Activated T-helper 1 cell treated with anti-CD3 and anti-CD28 coated beads, Interleukin-12 subunit alpha, Interleukin-12 subunit beta, Interleukin-2, Interleukin-4 antibody, amounts not matched to agents 30 ng/mL and 10 ng/mL and 1 ng/mL, durations not matched to agents 14 hours and 24 hours and 36 hours (primary cell): ENCODE measurements around the gene DNAJC30. TPM values are rescaled to one million over a fixed set of nuclear protein-coding genes. Genes with fewer than 3 reads are reported as not detected.
"Not testable (repeated sequence)": the region's sequence is repeated elsewhere in the genome, so short reads cannot be mapped to it uniquely, and the experiment has no call there.

ENCODE experiments used
- DNase-seq: peaks from one replicate; pipeline ENCODE4 v3.0.0; 2021; ENCODE audit warnings: low spot score
- H3K27ac Mint-ChIP-seq: one replicate; pipeline ENCODE4 v1.8.0; 2021; ENCODE audit warnings: mild to moderate bottlenecking, mixed read lengths
- H3K27me3 Mint-ChIP-seq: one replicate; pipeline ENCODE4 v1.8.0; 2022; ENCODE audit warnings: mild to moderate bottlenecking, moderate library complexity, mixed read lengths; ENCODE audit not compliant: insufficient read depth
- H3K36me3 Mint-ChIP-seq: one replicate; pipeline ENCODE4 v1.8.0; 2021; ENCODE audit warnings: low read depth, mixed read lengths
- H3K4me1 Mint-ChIP-seq: one replicate; pipeline ENCODE4 v1.8.0; 2021; ENCODE audit warnings: low read depth, mixed read lengths
- H3K4me3 Mint-ChIP-seq: one replicate; pipeline ENCODE4 v1.8.0; 2021; ENCODE audit warnings: mild to moderate bottlenecking, moderate library complexity, mixed read lengths
- H3K9me3 Mint-ChIP-seq: one replicate; pipeline ENCODE4 v1.8.0; 2021; ENCODE audit warnings: mixed read lengths
- intact Hi-C: fragments of 100-400 bp; cut with micrococcal nuclease; formaldehyde crosslinking; loops from one replicate; pipeline ENCODE4 v1.15.1; 2024
- total RNA-seq: library from RNA; stranded (reverse); gene quantifications from 2 replicates; pipeline ENCODE4 v1.2.3, GENCODE V29; 2022

Gene DNAJC30
- total RNA-seq, 1 donor from 2014 or later, result 11.2 TPM

- Mint-ChIP-seq H3K36me3 (no peaks in the 10 kb centered on the region), H3K27ac (no peak overlapping the region), H3K4me1 (peaks cover 7% of the 10 kb centered on the region), H3K4me3 (no peak overlapping the region), H3K27me3 (peaks cover 20% of the 10 kb centered on the region), H3K9me3 (no peaks in the 10 kb centered on the region)
- intact Hi-C loops, result no loop called here
- no peak for DNase-seq
Observed at GRCh38 chr7:73671857-73672445, 11.3 kb downstream of the DNAJC30 start.

GRCh38 chr7:73671322-73671661 is 12.0 kb downstream of the DNAJC30 start:
- Mint-ChIP-seq H3K4me1 (peaks cover 7% of the 10 kb centered on the region), H3K27me3 (peaks cover 20% of the 10 kb centered on the region), H3K4me3 (no peak overlapping the region), H3K36me3 (no peaks in the 10 kb centered on the region), H3K9me3 (no peaks in the 10 kb centered on the region), H3K27ac (no peak overlapping the region)
- DNase-seq, result no peak
- intact Hi-C loops, result no loop called here

GRCh38 chr7:73669858-73670385 is 13.3 kb downstream of the DNAJC30 start:
- H3K36me3 Mint-ChIP-seq, result no peaks in the 10 kb centered on the region
- intact Hi-C loops, result no loop called here
- H3K4me3 Mint-ChIP-seq, result peak overlapping the region; percentile 22
- no peaks in the 10 kb centered on the region for H3K9me3 Mint-ChIP-seq
- peaks cover 28% of the 10 kb centered on the region for H3K27me3 Mint-ChIP-seq
- peaks cover 7% of the 10 kb centered on the region for H3K4me1 Mint-ChIP-seq
- no peak overlapping the region for H3K27ac Mint-ChIP-seq
- DNase-seq, result no peak

GRCh38 chr7:73669288-73669701 is 14.0 kb downstream of the DNAJC30 start:
- no peak for DNase-seq
- intact Hi-C loops, result no loop called here
- Mint-ChIP-seq H3K9me3 (no peaks in the 10 kb centered on the region), H3K36me3 (no peaks in the 10 kb centered on the region), H3K27ac (no peak overlapping the region), H3K4me1 (peaks cover 7% of the 10 kb centered on the region), H3K4me3 (no peak overlapping the region), H3K27me3 (peaks cover 30% of the 10 kb centered on the region)

- peaks cover 32% of the 10 kb centered on the region for H3K27me3 Mint-ChIP-seq
- H3K36me3 Mint-ChIP-seq, result no peaks in the 10 kb centered on the region
- H3K27ac Mint-ChIP-seq, result no peak overlapping the region
- H3K9me3 Mint-ChIP-seq, result no peaks in the 10 kb centered on the region
- intact Hi-C loops, result no loop called here
- peaks cover 7% of the 10 kb centered on the region for H3K4me1 Mint-ChIP-seq
- no peak for DNase-seq
- peak overlapping the region; percentile 74 for H3K4me3 Mint-ChIP-seq
Observed at GRCh38 chr7:73668886-73669230, 14.4 kb downstream of the DNAJC30 start.

- peaks cover 33% of the 10 kb centered on the region for H3K27me3 Mint-ChIP-seq
- H3K27ac Mint-ChIP-seq, result no peak overlapping the region
- H3K4me1 Mint-ChIP-seq, result peaks cover 7% of the 10 kb centered on the region
- peaks cover under 1% of the 10 kb centered on the region for H3K9me3 Mint-ChIP-seq
- H3K4me3 Mint-ChIP-seq, result peak overlapping the region; percentile 74
- H3K36me3 Mint-ChIP-seq, result no peaks in the 10 kb centered on the region
- DNase-seq, result no peak
- intact Hi-C loops, result no loop called here
Observed at GRCh38 chr7:73668103-73668885, 15.0 kb downstream of the DNAJC30 start.

- Mint-ChIP-seq H3K36me3 (no peaks in the 10 kb centered on the region), H3K4me3 (peak within 1 kb of the TSS; percentile 78), H3K9me3 (peaks cover 5% of the 10 kb centered on the region), H3K27me3 (peaks cover 36% of the 10 kb centered on the region), H3K27ac (no peak within 1 kb of the TSS), H3K4me1 (peaks cover 7% of the 10 kb centered on the region)
- intact Hi-C loops, result loop anchor here (1.0 kb wide), 8 partner anchors 16 to 145 kb away; partner anchors contain the start of genes ABHD11, BAZ1B, BCL7B and BUD23
- DNase-seq, result peak; percentile 91
Observed at GRCh38 chr7:73667344-73668102, 15.7 kb downstream of the DNAJC30 start, which contains the start of gene VPS37D. VPS37D (plus strand) TSS chr7:73667831; CDS start chr7:73667959, 128 bp downstream.

GRCh38 chr7:73663033-73663432 is 20.2 kb downstream of the DNAJC30 start:
- Mint-ChIP-seq H3K27ac (no peak overlapping the region), H3K27me3 (peaks cover 24% of the 10 kb centered on the region), H3K4me3 (no peak overlapping the region)

GRCh38 chr7:73660594-73660993 is 22.7 kb downstream of the DNAJC30 start:
- H3K27ac Mint-ChIP-seq, H3K9me3 Mint-ChIP-seq, H3K36me3 Mint-ChIP-seq, intact Hi-C loops, H3K4me3 Mint-ChIP-seq, DNase-seq, H3K4me1 Mint-ChIP-seq: not testable (repeated sequence)
- H3K27me3 Mint-ChIP-seq, result peaks cover 20% of the 10 kb centered on the region

More at GRCh38 chr7:73663033-73663432, 20.2 kb downstream of the DNAJC30 start:
- intact Hi-C loops, result no loop called here
- Mint-ChIP-seq H3K9me3 (peaks cover 5% of the 10 kb centered on the region), H3K4me1 (no peaks in the 10 kb centered on the region), H3K36me3 (no peaks in the 10 kb centered on the region)
- DNase-seq, result no peak

GRCh38 chr7:73659983-73660382 is 23.3 kb downstream of the DNAJC30 start:
- Mint-ChIP-seq H3K27me3 (peaks cover 18% of the 10 kb centered on the region), H3K36me3 (no peaks in the 10 kb centered on the region), H3K27ac (no peak overlapping the region), H3K4me3 (no peak overlapping the region), H3K9me3 (peaks cover 5% of the 10 kb centered on the region), H3K4me1 (no peaks in the 10 kb centered on the region)
- intact Hi-C loops, result no loop called here
- no peak for DNase-seq

- H3K27ac Mint-ChIP-seq, H3K4me3 Mint-ChIP-seq, H3K36me3 Mint-ChIP-seq, DNase-seq, H3K9me3 Mint-ChIP-seq, H3K4me1 Mint-ChIP-seq, intact Hi-C loops: not testable (repeated sequence)
- peaks cover 11% of the 10 kb centered on the region for H3K27me3 Mint-ChIP-seq
Observed at GRCh38 chr7:73655309-73655708, 27.9 kb downstream of the DNAJC30 start.

- peaks cover 27% of the 10 kb centered on the region for H3K27me3 Mint-ChIP-seq
- intact Hi-C loops, result no loop called here
- no peak for DNase-seq
- no peak overlapping the region for H3K4me3 Mint-ChIP-seq
- no peaks in the 10 kb centered on the region for H3K4me1 Mint-ChIP-seq
- no peaks in the 10 kb centered on the region for H3K9me3 Mint-ChIP-seq
- no peaks in the 10 kb centered on the region for H3K36me3 Mint-ChIP-seq
- no peak overlapping the region for H3K27ac Mint-ChIP-seq
Observed at GRCh38 chr7:73652541-73652949, 30.7 kb downstream of the DNAJC30 start.

- Mint-ChIP-seq H3K36me3 (no peaks in the 10 kb centered on the region), H3K27me3 (peaks cover 44% of the 10 kb centered on the region), H3K27ac (no peak overlapping the region), H3K9me3 (no peaks in the 10 kb centered on the region), H3K4me3 (no peak overlapping the region), H3K4me1 (no peaks in the 10 kb centered on the region)
- intact Hi-C loops, result no loop called here
- DNase-seq, result no peak
Observed at GRCh38 chr7:73650524-73650923, 32.7 kb downstream of the DNAJC30 start.
